ENCODE data around the gene USH2A. TPM values are rescaled to one million over a fixed set of nuclear protein-coding genes. Genes with fewer than 3 reads are reported as not detected.

USH2A gene
- polyA plus RNA-seq, 1 of the 3 experiments (the other 2 are of a cell fraction) = under 0.01 TPM

DNA sequence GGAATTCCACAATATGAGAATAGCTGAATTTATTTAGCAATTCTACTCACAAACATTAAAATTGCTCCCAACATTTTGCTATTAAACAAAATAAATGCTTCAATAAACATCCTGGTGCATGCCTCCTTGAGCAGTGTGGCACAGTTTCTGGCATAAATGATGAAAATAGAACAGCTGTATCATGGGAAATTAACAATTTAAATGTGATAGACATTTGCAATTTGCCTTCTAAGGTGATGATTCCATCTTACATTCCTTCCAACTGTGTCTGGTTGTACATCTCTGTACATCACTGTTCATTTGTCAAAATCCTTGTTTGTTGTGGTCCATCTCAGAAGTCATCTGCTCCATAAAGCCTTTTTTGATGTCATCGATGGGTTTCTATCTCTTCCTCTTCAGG is 657.4 kb downstream of the USH2A start:
- H3K9me3 ChIP-seq = no peaks in the 10 kb centered on the region
- POLR2A ChIA-PET = no interaction called here
- CTCF ChIA-PET = interaction anchor here (0.9 kb wide), 1 partner anchor 56 kb away, joined by 3 read pairs; no protein-coding TSS in a partner anchor

DNA sequence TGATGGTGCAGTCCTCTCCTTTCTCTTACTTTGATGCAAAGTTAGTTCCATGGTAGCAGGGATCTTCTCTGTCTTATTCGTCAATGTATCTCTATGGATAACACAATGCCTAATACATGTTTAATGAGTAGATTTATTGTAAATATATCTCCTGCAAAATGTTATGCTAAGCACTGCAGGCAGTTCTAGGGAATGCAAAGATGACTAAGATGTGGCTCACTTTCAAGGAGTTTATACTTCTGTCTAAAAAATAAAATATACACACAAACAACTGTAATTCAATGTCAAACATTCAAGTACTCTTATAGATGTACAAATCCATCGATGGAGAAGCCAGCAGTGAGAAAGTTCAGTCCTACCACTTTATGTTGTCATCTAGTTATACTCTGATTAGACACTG is 661.8 kb downstream of the USH2A start:
- no peaks in the 10 kb centered on the region for H4K20me1 ChIP-seq (ENCODE audit: insufficient read depth)
- H3K27me3 ChIP-seq (ENCODE audit: insufficient read depth) = no peaks in the 10 kb centered on the region
- H3K36me3 ChIP-seq (replicated peaks in 1 of 2; ENCODE audit: control insufficient read depth in 1 of 2, insufficient read depth in 2 of 2, low read length in 1 of 2) = no peaks in the 10 kb centered on the region
- no peaks in the 10 kb centered on the region for H3F3A ChIP-seq (replicated peaks; ENCODE audit: insufficient read depth)
- no peaks in the 10 kb centered on the region for H3K79me2 ChIP-seq (ENCODE audit: insufficient read depth)
- ChIA-PET POLR2A (no interaction called here), CTCF (no interaction called here)
- no peak overlapping the region for H3K27ac ChIP-seq (ENCODE audit: low read depth in 2 of 2, low read length in 1 of 2)
- no peak overlapping the region for H3K4me2 ChIP-seq
- no peak overlapping the region for H3K9ac ChIP-seq
- H3K9me2 ChIP-seq = no peaks in the 10 kb centered on the region
- no peak overlapping the region for H2AFZ ChIP-seq (ENCODE audit: low read depth)
- H3K4me3 ChIP-seq (ENCODE audit: low read depth in 2 of 2, low read length in 1 of 2) = no peak overlapping the region
- H3K4me1 ChIP-seq (ENCODE audit: control insufficient read depth in 1 of 2, insufficient read depth in 2 of 2, low read depth in 1 of 2, low read length in 1 of 2) = no peaks in the 10 kb centered on the region; a peak in 1 of 4 replicates
- 64% methylated on average over 2 of the region's 2 CpGs for WGBS (ENCODE audit: low lambda C conversion rate)
- TF ChIP-seq, protein P1, sequence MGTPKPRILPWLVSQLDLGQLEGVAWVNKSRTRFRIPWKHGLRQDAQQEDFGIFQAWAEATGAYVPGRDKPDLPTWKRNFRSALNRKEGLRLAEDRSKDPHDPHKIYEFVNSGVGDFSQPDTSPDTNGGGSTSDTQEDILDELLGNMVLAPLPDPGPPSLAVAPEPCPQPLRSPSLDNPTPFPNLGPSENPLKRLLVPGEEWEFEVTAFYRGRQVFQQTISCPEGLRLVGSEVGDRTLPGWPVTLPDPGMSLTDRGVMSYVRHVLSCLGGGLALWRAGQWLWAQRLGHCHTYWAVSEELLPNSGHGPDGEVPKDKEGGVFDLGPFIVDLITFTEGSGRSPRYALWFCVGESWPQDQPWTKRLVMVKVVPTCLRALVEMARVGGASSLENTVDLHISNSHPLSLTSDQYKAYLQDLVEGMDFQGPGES (IDR thresholded peaks at IDR 0.05; ENCODE audit: low read depth, low read length) = no peak
- TF ChIP-seq JUND (IDR thresholded peaks at IDR 0.05) = no peak
- no peak for TF ChIP-seq NFIC (IDR thresholded peaks at IDR 0.05; ENCODE audit: borderline replicate concordance)
- no peak for TF ChIP-seq RFX5 (IDR thresholded peaks at IDR 0.05; ENCODE audit: low read length)
- TF ChIP-seq GATA2 (CRISPR knock-in tag; IDR thresholded peaks at IDR 0.05) = no peak
- DNase-seq = no peak
- no peaks in the 10 kb centered on the region for H3K9me3 ChIP-seq

More for the DNA sequence above, 657.4 kb downstream of the USH2A start:
- Histone ChIP-seq H4K20me1 (ENCODE audit: insufficient read depth) (no peaks in the 10 kb centered on the region), H3K79me2 (ENCODE audit: insufficient read depth) (no peaks in the 10 kb centered on the region), H3K9me2 (no peaks in the 10 kb centered on the region), H3K4me1 (ENCODE audit: control insufficient read depth in 1 of 2, insufficient read depth in 2 of 2, low read depth in 1 of 2, low read length in 1 of 2) (no peaks in the 10 kb centered on the region; a peak in 1 of 4 replicates), H3K36me3 (replicated peaks in 1 of 2; ENCODE audit: control insufficient read depth in 1 of 2, insufficient read depth in 2 of 2, low read length in 1 of 2) (no peaks in the 10 kb centered on the region), H3K4me2 (no peak overlapping the region), H2AFZ (ENCODE audit: low read depth) (no peak overlapping the region), H3K9ac (no peak overlapping the region), H3K27ac (ENCODE audit: low read depth in 2 of 2, low read length in 1 of 2) (no peak overlapping the region), H3K4me3 (ENCODE audit: low read depth in 2 of 2, low read length in 1 of 2) (no peak overlapping the region), H3F3A (replicated peaks; ENCODE audit: insufficient read depth) (no peaks in the 10 kb centered on the region), H3K27me3 (ENCODE audit: insufficient read depth) (no peaks in the 10 kb centered on the region)
- DNase-seq = no peak
- WGBS (ENCODE audit: low lambda C conversion rate) = 31% methylated on average over 1 of the region's 1 CpG
- TF ChIP-seq JUND (IDR thresholded peaks at IDR 0.05) = no peak
- no peak for TF ChIP-seq GABPA (IDR thresholded peaks at IDR 0.05; ENCODE audit: low read depth)

DNA sequence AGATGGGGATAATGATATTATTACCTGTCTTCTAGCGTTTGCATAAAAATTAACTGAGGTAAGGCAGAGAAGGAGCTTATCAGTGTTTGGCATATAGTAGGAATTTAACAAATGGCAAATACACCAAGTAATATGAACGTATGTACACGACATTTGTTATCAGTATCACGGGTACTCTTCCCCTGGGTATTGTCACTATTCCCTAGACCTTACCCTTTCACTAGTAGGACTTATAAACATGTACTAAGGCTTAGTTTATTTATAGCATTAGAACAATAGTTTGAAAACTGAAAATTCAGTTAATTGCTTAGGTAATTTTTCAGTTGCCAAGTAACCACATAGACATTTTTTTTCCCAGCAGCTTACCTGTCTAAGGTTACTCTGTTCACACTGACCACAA is 669.1 kb downstream of the USH2A start:
- Histone ChIP-seq H3K4me3 (ENCODE audit: low read depth in 2 of 2, low read length in 1 of 2) (no peak overlapping the region), H3K9me2 (no peaks in the 10 kb centered on the region), H3K4me2 (no peak overlapping the region), H2AFZ (ENCODE audit: low read depth) (no peak overlapping the region), H3K9me3 (no peaks in the 10 kb centered on the region), H4K20me1 (ENCODE audit: insufficient read depth) (no peaks in the 10 kb centered on the region), H3K36me3 (replicated peaks in 1 of 2; ENCODE audit: control insufficient read depth in 1 of 2, insufficient read depth in 2 of 2, low read length in 1 of 2) (no peaks in the 10 kb centered on the region), H3F3A (replicated peaks; ENCODE audit: insufficient read depth) (no peaks in the 10 kb centered on the region), H3K4me1 (ENCODE audit: control insufficient read depth in 1 of 2, insufficient read depth in 2 of 2, low read depth in 1 of 2, low read length in 1 of 2) (peaks cover 0 to 1% of the 10 kb centered on the region in 2 experiments; a peak in 2 of 4 replicates), H3K27ac (ENCODE audit: low read depth in 2 of 2, low read length in 1 of 2) (no peak overlapping the region), H3K9ac (no peak overlapping the region), H3K27me3 (ENCODE audit: insufficient read depth) (no peaks in the 10 kb centered on the region), H3K79me2 (ENCODE audit: insufficient read depth) (no peaks in the 10 kb centered on the region)
- no peak for DNase-seq
- ChIA-PET CTCF (interaction anchor here (1.2 kb wide), 1 partner anchor 9 kb away, joined by 4 read pairs; no protein-coding TSS in a partner anchor), POLR2A (no interaction called here)
- WGBS (ENCODE audit: low lambda C conversion rate) = 50% methylated on average over 4 of the region's 4 CpGs
- TF ChIP-seq, protein P1 (IDR thresholded peaks at IDR 0.05; ENCODE audit: low read depth, low read length) = no peak
- TF ChIP-seq SIN3A (IDR thresholded peaks at IDR 0.05; ENCODE audit: borderline replicate concordance, low read depth, low read length) = no peak
- no peak for TF ChIP-seq CHD2 (IDR thresholded peaks at IDR 0.05; ENCODE audit: low read length, partially characterized antibody)
- no peak for TF ChIP-seq POLR2AphosphoS5 (IDR thresholded peaks at IDR 0.05; ENCODE audit: low read depth, low read length)
- TF ChIP-seq TCF12 (IDR thresholded peaks at IDR 0.05) = no peak
- TF ChIP-seq TAF1 (IDR thresholded peaks at IDR 0.05; ENCODE audit: borderline replicate concordance, low read depth, low read length) = no peak
- TF ChIP-seq NFIC (IDR thresholded peaks at IDR 0.05; ENCODE audit: borderline replicate concordance) = no peak
- TF ChIP-seq, protein P2, sequence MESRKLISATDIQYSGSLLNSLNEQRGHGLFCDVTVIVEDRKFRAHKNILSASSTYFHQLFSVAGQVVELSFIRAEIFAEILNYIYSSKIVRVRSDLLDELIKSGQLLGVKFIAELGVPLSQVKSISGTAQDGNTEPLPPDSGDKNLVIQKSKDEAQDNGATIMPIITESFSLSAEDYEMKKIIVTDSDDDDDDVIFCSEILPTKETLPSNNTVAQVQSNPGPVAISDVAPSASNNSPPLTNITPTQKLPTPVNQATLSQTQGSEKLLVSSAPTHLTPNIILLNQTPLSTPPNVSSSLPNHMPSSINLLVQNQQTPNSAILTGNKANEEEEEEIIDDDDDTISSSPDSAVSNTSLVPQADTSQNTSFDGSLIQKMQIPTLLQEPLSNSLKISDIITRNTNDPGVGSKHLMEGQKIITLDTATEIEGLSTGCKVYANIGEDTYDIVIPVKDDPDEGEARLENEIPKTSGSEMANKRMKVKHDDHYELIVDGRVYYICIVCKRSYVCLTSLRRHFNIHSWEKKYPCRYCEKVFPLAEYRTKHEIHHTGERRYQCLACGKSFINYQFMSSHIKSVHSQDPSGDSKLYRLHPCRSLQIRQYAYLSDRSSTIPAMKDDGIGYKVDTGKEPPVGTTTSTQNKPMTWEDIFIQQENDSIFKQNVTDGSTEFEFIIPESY (IDR thresholded peaks at IDR 0.05; ENCODE audit: borderline replicate concordance, low read depth) = no peak
- TF ChIP-seq TEAD4 (IDR thresholded peaks at IDR 0.05; ENCODE audit: borderline replicate concordance, insufficient read depth) = no peak
- TF ChIP-seq, protein P3, sequence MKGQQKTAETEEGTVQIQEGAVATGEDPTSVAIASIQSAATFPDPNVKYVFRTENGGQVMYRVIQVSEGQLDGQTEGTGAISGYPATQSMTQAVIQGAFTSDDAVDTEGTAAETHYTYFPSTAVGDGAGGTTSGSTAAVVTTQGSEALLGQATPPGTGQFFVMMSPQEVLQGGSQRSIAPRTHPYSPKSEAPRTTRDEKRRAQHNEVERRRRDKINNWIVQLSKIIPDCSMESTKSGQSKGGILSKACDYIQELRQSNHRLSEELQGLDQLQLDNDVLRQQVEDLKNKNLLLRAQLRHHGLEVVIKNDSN (IDR thresholded peaks at IDR 0.05; ENCODE audit: borderline replicate concordance, low read depth) = no peak
- TF ChIP-seq, protein P4, sequence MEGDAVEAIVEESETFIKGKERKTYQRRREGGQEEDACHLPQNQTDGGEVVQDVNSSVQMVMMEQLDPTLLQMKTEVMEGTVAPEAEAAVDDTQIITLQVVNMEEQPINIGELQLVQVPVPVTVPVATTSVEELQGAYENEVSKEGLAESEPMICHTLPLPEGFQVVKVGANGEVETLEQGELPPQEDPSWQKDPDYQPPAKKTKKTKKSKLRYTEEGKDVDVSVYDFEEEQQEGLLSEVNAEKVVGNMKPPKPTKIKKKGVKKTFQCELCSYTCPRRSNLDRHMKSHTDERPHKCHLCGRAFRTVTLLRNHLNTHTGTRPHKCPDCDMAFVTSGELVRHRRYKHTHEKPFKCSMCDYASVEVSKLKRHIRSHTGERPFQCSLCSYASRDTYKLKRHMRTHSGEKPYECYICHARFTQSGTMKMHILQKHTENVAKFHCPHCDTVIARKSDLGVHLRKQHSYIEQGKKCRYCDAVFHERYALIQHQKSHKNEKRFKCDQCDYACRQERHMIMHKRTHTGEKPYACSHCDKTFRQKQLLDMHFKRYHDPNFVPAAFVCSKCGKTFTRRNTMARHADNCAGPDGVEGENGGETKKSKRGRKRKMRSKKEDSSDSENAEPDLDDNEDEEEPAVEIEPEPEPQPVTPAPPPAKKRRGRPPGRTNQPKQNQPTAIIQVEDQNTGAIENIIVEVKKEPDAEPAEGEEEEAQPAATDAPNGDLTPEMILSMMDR (IDR thresholded peaks at IDR 0.05) = no peak
